Measurements from ENCODE around the gene C14orf93. TPM values are rescaled to one million over a fixed set of nuclear protein-coding genes. Genes with fewer than 3 reads are reported as not detected.

Gene C14orf93
- total RNA-seq, 1 donor from 2014 or later = 9.9 TPM

DNA sequence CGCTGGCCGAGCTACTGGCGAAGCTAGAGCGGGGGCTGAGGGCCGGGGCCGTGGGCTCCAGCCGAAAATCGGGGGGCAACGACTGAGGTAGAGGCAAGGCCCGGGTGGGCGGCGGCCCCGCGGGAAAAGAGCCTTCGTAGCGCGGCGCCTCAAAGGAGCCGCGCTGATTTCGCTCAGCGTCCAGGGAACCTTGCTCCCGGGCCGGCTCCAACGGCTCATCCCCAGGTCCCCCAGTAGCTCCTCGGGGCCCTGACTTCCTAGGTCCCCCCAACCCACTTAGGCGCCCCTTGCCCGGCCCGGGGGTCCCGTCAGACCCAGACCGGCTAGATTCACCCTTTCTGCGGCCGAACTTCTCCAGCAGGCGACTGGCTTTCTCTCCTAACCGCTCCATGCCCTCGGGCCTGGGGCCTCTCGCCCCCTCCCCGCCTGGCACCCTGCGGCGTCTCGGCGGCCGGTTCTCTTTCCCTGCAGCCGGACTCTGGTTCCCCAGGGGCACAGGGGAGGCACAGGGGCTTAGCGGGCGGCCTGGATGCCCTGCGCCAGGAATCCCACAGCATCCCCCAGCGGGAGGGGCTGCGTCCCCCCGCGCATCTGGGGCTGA lies 28.0 kb downstream of the C14orf93 start:
- Histone ChIP-seq H3K36me3 (ENCODE audit: control insufficient read depth in 3 of 3, insufficient read depth in 3 of 3, low read length in 3 of 3) (no peaks in the 10 kb centered on the region), H3K9me3 (ENCODE audit: control insufficient read depth in 3 of 3, low read length in 3 of 3) (no peaks in the 10 kb centered on the region), H3K4me3 (ENCODE audit: low read length in 3 of 3) (peak overlapping the region; percentile 82 to 94 (median 88)), H3K27me3 (ENCODE audit: control insufficient read depth in 3 of 3, insufficient read depth in 3 of 3, low read length in 3 of 3) (peaks cover 9 to 35% (median 29%) of the 10 kb centered on the region in 3 donors), H3K9ac (ENCODE audit: low read depth in 1 of 3, low read length in 3 of 3) (peak overlapping the region in 1 of 3 donors; percentile 70), H3K4me1 (ENCODE audit: control insufficient read depth in 3 of 3, insufficient read depth in 3 of 3, low read length in 3 of 3) (peaks cover 18 to 28% (median 21%) of the 10 kb centered on the region in 3 donors), H3K27ac (ENCODE audit: low read depth, low read length) (no peak overlapping the region)

DNA sequence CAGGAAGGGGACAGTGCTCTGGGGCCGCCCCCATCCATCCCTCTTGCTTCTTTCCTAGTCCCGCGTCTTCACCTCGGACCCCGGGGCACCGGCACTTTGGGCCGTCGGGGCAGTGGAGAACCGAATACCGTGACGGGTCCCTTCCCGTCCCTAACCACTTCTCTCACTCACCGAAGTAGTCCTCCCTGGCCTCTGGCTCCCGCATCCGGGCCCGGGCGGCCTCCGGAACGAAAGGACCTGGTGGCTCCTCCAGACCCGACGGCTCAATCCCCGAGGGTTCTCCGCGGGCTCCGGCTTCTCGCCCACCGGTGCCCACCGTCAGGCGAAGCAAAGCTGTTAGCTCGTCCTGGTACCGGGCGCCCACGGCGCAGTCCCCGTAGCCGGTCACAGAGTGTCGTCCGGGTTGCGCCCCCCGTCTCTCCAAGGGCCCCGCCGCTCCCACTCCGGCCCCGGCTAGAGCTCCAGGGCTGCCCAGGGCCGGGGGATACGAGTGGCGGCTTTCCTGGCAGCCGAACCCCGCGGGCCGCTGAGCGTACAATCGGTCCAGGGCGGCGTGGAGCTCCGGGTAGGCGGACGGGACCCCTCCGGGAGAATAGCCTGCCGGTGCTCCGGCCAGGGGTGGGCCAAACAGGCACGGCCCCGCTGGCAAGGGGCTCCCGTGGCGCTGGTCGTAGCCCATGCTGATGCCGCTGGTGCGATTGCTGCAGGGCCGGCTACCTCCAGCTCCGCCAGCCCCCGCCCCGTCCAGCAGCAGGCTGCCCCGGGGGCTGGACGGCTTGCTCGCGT lies 28.7 kb downstream of the C14orf93 start:
- peaks cover 9 to 35% (median 29%) of the 10 kb centered on the region in 3 donors for H3K27me3 ChIP-seq (ENCODE audit: control insufficient read depth in 3 of 3, insufficient read depth in 3 of 3, low read length in 3 of 3)
- H3K27ac ChIP-seq (ENCODE audit: low read depth, low read length) = no peak overlapping the region
- H3K4me3 ChIP-seq (ENCODE audit: low read length in 3 of 3) = peak overlapping the region; percentile 18 to 94 (median 51)
- peak overlapping the region in 2 of 3 donors; percentile 44 to 70 for H3K9ac ChIP-seq (ENCODE audit: low read depth in 1 of 3, low read length in 3 of 3)
- H3K4me1 ChIP-seq (ENCODE audit: control insufficient read depth in 3 of 3, insufficient read depth in 3 of 3, low read length in 3 of 3) = peaks cover 20 to 32% (median 24%) of the 10 kb centered on the region in 3 donors
- H3K36me3 ChIP-seq (ENCODE audit: control insufficient read depth in 3 of 3, insufficient read depth in 3 of 3, low read length in 3 of 3) = no peaks in the 10 kb centered on the region
- H3K9me3 ChIP-seq (ENCODE audit: control insufficient read depth in 3 of 3, low read length in 3 of 3) = no peaks in the 10 kb centered on the region

- Histone ChIP-seq H3K9ac (ENCODE audit: low read depth in 1 of 3, low read length in 3 of 3) (peak overlapping the region in 1 of 3 donors; percentile 44), H3K36me3 (ENCODE audit: control insufficient read depth in 3 of 3, insufficient read depth in 3 of 3, low read length in 3 of 3) (no peaks in the 10 kb centered on the region), H3K4me1 (ENCODE audit: control insufficient read depth in 3 of 3, insufficient read depth in 3 of 3, low read length in 3 of 3) (peaks cover 20 to 32% (median 24%) of the 10 kb centered on the region in 3 donors), H3K27me3 (ENCODE audit: control insufficient read depth in 3 of 3, insufficient read depth in 3 of 3, low read length in 3 of 3) (peaks cover 9 to 35% (median 29%) of the 10 kb centered on the region in 3 donors), H3K4me3 (ENCODE audit: low read length in 3 of 3) (peak overlapping the region; percentile 18 to 94 (median 51)), H3K27ac (ENCODE audit: low read depth, low read length) (no peak overlapping the region), H3K9me3 (ENCODE audit: control insufficient read depth in 3 of 3, low read length in 3 of 3) (no peaks in the 10 kb centered on the region)
Observed at GRCh38 chr14:22980672-22981089, 29.3 kb downstream of the C14orf93 start.

GRCh38 chr14:22979748-22980392 lies 30.1 kb downstream of the C14orf93 start:
- no peak overlapping the region for H3K9ac ChIP-seq (ENCODE audit: low read depth in 1 of 3, low read length in 3 of 3)
- H3K9me3 ChIP-seq (ENCODE audit: control insufficient read depth in 3 of 3, low read length in 3 of 3) = no peaks in the 10 kb centered on the region
- peaks cover 20 to 33% (median 24%) of the 10 kb centered on the region in 3 donors for H3K4me1 ChIP-seq (ENCODE audit: control insufficient read depth in 3 of 3, insufficient read depth in 3 of 3, low read length in 3 of 3)
- H3K27ac ChIP-seq (ENCODE audit: low read depth, low read length) = no peak overlapping the region
- H3K36me3 ChIP-seq (ENCODE audit: control insufficient read depth in 3 of 3, insufficient read depth in 3 of 3, low read length in 3 of 3) = no peaks in the 10 kb centered on the region
- peak overlapping the region in 1 of 3 donors; percentile 26 for H3K4me3 ChIP-seq (ENCODE audit: low read length in 3 of 3)
- H3K27me3 ChIP-seq (ENCODE audit: control insufficient read depth in 3 of 3, insufficient read depth in 3 of 3, low read length in 3 of 3) = peaks cover 9 to 37% (median 29%) of the 10 kb centered on the region in 3 donors

GRCh38 chr14:22978981-22979671 lies 30.8 kb downstream of the C14orf93 start:
- H3K27ac ChIP-seq (ENCODE audit: low read depth, low read length) = no peak overlapping the region
- no peak overlapping the region for H3K9ac ChIP-seq (ENCODE audit: low read depth in 1 of 3, low read length in 3 of 3)
- H3K4me3 ChIP-seq (ENCODE audit: low read length in 3 of 3) = no peak overlapping the region
- peaks cover 9 to 37% (median 29%) of the 10 kb centered on the region in 3 donors for H3K27me3 ChIP-seq (ENCODE audit: control insufficient read depth in 3 of 3, insufficient read depth in 3 of 3, low read length in 3 of 3)
- peaks cover 0 to 4% (median 0%) of the 10 kb centered on the region in 3 donors for H3K36me3 ChIP-seq (ENCODE audit: control insufficient read depth in 3 of 3, insufficient read depth in 3 of 3, low read length in 3 of 3)
- H3K9me3 ChIP-seq (ENCODE audit: control insufficient read depth in 3 of 3, low read length in 3 of 3) = no peaks in the 10 kb centered on the region
- peaks cover 20 to 36% (median 26%) of the 10 kb centered on the region in 3 donors for H3K4me1 ChIP-seq (ENCODE audit: control insufficient read depth in 3 of 3, insufficient read depth in 3 of 3, low read length in 3 of 3)

- Histone ChIP-seq H3K4me1 (ENCODE audit: control insufficient read depth in 3 of 3, insufficient read depth in 3 of 3, low read length in 3 of 3) (peaks cover 20 to 37% (median 29%) of the 10 kb centered on the region in 3 donors), H3K9ac (ENCODE audit: low read depth in 1 of 3, low read length in 3 of 3) (no peak overlapping the region), H3K27me3 (ENCODE audit: control insufficient read depth in 3 of 3, insufficient read depth in 3 of 3, low read length in 3 of 3) (peaks cover 9 to 37% (median 29%) of the 10 kb centered on the region in 3 donors), H3K9me3 (ENCODE audit: control insufficient read depth in 3 of 3, low read length in 3 of 3) (no peaks in the 10 kb centered on the region), H3K36me3 (ENCODE audit: control insufficient read depth in 3 of 3, insufficient read depth in 3 of 3, low read length in 3 of 3) (peaks cover 0 to 4% (median 0%) of the 10 kb centered on the region in 3 donors), H3K27ac (ENCODE audit: low read depth, low read length) (no peak overlapping the region), H3K4me3 (ENCODE audit: low read length in 3 of 3) (no peak overlapping the region)
Observed at GRCh38 chr14:22978487-22978837, 31.5 kb downstream of the C14orf93 start.

DNA sequence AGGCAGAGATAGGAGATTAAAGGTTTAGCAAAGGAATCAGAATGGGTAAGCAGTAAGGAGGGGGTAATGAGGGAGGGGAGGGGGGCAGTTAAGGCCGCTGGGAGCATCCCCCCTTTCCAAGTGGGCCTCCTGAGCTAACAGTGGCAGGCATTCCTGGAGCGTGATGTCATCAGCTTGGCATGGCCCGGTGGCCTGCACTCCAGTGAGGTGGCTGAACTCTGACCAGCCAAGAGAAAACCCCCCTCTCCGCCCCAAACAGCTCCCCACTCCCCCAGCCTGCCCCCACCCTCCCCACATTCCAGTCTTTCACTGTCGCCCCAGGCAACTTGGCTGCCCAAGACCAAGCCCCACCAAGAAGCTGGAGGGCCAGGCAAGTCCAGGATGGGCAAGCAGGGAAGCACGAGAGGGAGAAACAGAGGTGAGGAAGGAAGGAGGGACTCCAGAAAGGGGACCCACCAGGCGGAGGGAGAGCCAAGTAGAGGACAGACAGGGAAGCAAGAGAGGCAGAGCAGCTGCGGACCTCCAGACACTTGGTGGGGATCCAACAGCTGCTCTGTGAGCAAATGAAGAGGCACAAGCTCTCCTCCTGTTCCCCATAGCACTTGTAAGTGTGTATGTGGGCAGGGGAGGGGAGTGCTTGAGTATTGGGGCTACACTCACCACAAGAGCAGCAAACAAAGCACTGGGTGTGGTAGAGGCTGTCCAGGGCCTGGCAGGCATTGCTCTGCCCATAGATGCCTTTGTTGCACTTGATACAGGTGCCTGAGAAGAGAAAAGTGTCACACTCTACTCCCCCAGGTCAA lies 32.1 kb downstream of the C14orf93 start:
- H3K27ac ChIP-seq (ENCODE audit: low read depth, low read length) = no peak overlapping the region
- no peak overlapping the region for H3K9ac ChIP-seq (ENCODE audit: low read depth in 1 of 3, low read length in 3 of 3)
- H3K4me1 ChIP-seq (ENCODE audit: control insufficient read depth in 3 of 3, insufficient read depth in 3 of 3, low read length in 3 of 3) = peaks cover 14 to 34% (median 23%) of the 10 kb centered on the region in 3 donors
- peaks cover 9 to 36% (median 29%) of the 10 kb centered on the region in 3 donors for H3K27me3 ChIP-seq (ENCODE audit: control insufficient read depth in 3 of 3, insufficient read depth in 3 of 3, low read length in 3 of 3)
- no peaks in the 10 kb centered on the region for H3K9me3 ChIP-seq (ENCODE audit: control insufficient read depth in 3 of 3, low read length in 3 of 3)
- H3K4me3 ChIP-seq (ENCODE audit: low read length in 3 of 3) = no peak overlapping the region
- peaks cover 0 to 4% (median 0%) of the 10 kb centered on the region in 3 donors for H3K36me3 ChIP-seq (ENCODE audit: control insufficient read depth in 3 of 3, insufficient read depth in 3 of 3, low read length in 3 of 3)

DNA sequence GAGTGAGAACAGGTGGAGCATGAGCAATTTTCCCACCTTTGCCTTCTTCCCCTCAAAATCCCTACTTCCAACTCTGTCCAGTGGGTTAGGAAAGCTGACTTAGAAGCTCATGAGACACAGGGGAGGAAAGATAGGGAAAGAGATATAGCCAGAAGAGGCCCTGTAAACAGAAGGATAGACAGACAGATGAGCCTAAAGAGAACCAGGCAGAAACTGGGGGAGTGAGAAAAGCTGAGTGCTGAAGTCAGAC lies 32.6 kb downstream of the C14orf93 start:
- Histone ChIP-seq H3K4me3 (ENCODE audit: low read length in 3 of 3) (no peak overlapping the region), H3K27ac (ENCODE audit: low read depth, low read length) (no peak overlapping the region), H3K27me3 (ENCODE audit: control insufficient read depth in 3 of 3, insufficient read depth in 3 of 3, low read length in 3 of 3) (peaks cover 9 to 32% (median 29%) of the 10 kb centered on the region in 3 donors), H3K4me1 (ENCODE audit: control insufficient read depth in 3 of 3, insufficient read depth in 3 of 3, low read length in 3 of 3) (peaks cover 13 to 30% (median 18%) of the 10 kb centered on the region in 3 donors), H3K9me3 (ENCODE audit: control insufficient read depth in 3 of 3, low read length in 3 of 3) (no peaks in the 10 kb centered on the region), H3K9ac (ENCODE audit: low read depth in 1 of 3, low read length in 3 of 3) (no peak overlapping the region), H3K36me3 (ENCODE audit: control insufficient read depth in 3 of 3, insufficient read depth in 3 of 3, low read length in 3 of 3) (peaks cover 0 to 4% (median 0%) of the 10 kb centered on the region in 3 donors)
